Measurements from ENCODE around the gene RXFP1.

DNA sequence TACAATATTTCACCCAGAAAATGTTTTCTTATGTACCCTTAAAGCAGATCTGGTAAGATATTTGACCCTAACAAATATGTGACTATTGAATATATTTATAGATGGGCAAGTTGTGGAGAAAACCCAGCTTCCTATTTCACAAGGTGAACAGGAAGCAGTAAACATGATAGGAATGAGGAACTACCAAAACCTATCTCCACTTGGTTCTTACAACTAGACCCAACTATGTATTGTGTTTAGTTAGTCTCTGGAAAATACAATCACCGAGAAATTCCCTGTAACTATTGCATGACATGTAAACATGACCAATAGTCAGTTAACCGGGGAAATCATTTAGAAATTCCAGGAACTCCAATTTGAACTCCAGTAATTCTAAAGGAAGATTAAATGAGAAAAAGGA lies 8.4 kb upstream of the RXFP1 start:
- TF ChIP-seq, protein P1, sequence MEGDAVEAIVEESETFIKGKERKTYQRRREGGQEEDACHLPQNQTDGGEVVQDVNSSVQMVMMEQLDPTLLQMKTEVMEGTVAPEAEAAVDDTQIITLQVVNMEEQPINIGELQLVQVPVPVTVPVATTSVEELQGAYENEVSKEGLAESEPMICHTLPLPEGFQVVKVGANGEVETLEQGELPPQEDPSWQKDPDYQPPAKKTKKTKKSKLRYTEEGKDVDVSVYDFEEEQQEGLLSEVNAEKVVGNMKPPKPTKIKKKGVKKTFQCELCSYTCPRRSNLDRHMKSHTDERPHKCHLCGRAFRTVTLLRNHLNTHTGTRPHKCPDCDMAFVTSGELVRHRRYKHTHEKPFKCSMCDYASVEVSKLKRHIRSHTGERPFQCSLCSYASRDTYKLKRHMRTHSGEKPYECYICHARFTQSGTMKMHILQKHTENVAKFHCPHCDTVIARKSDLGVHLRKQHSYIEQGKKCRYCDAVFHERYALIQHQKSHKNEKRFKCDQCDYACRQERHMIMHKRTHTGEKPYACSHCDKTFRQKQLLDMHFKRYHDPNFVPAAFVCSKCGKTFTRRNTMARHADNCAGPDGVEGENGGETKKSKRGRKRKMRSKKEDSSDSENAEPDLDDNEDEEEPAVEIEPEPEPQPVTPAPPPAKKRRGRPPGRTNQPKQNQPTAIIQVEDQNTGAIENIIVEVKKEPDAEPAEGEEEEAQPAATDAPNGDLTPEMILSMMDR (conservative IDR thresholded peaks at IDR 0.05 in 1 of 2, IDR thresholded peaks at IDR 0.05 in 1 of 2; ENCODE audit: extremely low read depth in 1 of 2, insufficient read depth in 1 of 2, low read depth in 1 of 2, low read length in 2 of 2) = no peak
- no peak for TF ChIP-seq EZH2 (IDR thresholded peaks at IDR 0.05; ENCODE audit: borderline replicate concordance, low read length)

All from mammary epithelial cell (primary cell).